ENCODE measurements around the gene EXD1. TPM values are rescaled to one million over a fixed set of nuclear protein-coding genes. Genes with fewer than 3 reads are reported as not detected.

Gene EXD1
- total RNA-seq, result not detected in 2 replicates

GRCh38 chr15:41230650-41231421 is at the start of gene EXD1, which contains the start of gene CHP1:
Gene EXD1 (minus strand): TSS chr15:41230757. CDS start chr15:41226575, 4,182 bp downstream.
Gene CHP1 (plus strand): TSS chr15:41231268. CDS start chr15:41231383, 115 bp downstream.

Other genes starting within 250 kb of the EXD1 start
- gene INO80, start 114.5 kb downstream of the EXD1 start, total RNA-seq, result 12.6 and 26.7 TPM in 2 replicates
- gene CHP1, start 511 bp upstream of the EXD1 start, total RNA-seq, result 39.3 and 56.6 TPM in 2 replicates
- 4.4 and 5.3 TPM in 2 replicates for gene OIP5, start 101.8 kb upstream of the EXD1 start, total RNA-seq
- gene NUSAP1, start 102.1 kb upstream of the EXD1 start, total RNA-seq, result 56.8 and 69.5 TPM in 2 replicates
- 17.0 and 20.3 TPM in 2 replicates for gene NDUFAF1, start 171.7 kb upstream of the EXD1 start, total RNA-seq
- gene RTF1, start 186.3 kb upstream of the EXD1 start, total RNA-seq, result 11.5 and 20.3 TPM in 2 replicates

All from bladder microvascular endothelial cell (primary cell).